ACC112 (cell line): ENCODE results near the gene ATXN10.

Source experiments
- H2AFZ ChIP-seq: fragments of 200-600 bp; sonication (generic); one replicate; pipeline ENCODE4 v1.6.0; 2017; ENCODE audit warnings: antibody characterized with exemption, low read length; ENCODE audit not compliant: unreplicated experiment
- H3K27ac ChIP-seq: fragments of 200-600 bp; sonication (generic); 2 replicates; pipeline ENCODE4 v1.5.1; 2014; ENCODE audit warnings: low read depth, mild to moderate bottlenecking, antibody characterized with exemption, low read length, moderate library complexity
- H3K27me3 ChIP-seq: fragments of 200-600 bp; sonication (generic); 2 replicates; pipeline ENCODE4 v1.6.1; 2014; ENCODE audit warnings: mild to moderate bottlenecking, antibody characterized with exemption, low read length, moderate library complexity, mixed read lengths; ENCODE audit not compliant: insufficient read depth
- H3K36me3 ChIP-seq: fragments of 200-600 bp; sonication (generic); 2 replicates; pipeline ENCODE4 v1.6.1; 2016; ENCODE audit warnings: mild to moderate bottlenecking, antibody characterized with exemption, low read length, moderate library complexity, mixed read lengths; ENCODE audit not compliant: insufficient read depth
- H3K4me1 ChIP-seq: fragments of 200-600 bp; sonication (generic); one replicate; pipeline ENCODE4 v1.6.1; 2016; ENCODE audit warnings: low read length, mixed read lengths; ENCODE audit not compliant: insufficient read depth, unreplicated experiment, control insufficient read depth
- H3K4me3 ChIP-seq: fragments of 200-600 bp; sonication (generic); 2 replicates; pipeline ENCODE4 v1.5.1; 2014; ENCODE audit warnings: mild to moderate bottlenecking, low read depth, low read length
- H3K79me2 ChIP-seq: fragments of 200-600 bp; sonication (generic); one replicate; pipeline ENCODE4 v1.6.0; 2016; ENCODE audit warnings: low read length; ENCODE audit not compliant: control insufficient read depth, unreplicated experiment, insufficient read depth

The ATXN10 gene

DNA sequence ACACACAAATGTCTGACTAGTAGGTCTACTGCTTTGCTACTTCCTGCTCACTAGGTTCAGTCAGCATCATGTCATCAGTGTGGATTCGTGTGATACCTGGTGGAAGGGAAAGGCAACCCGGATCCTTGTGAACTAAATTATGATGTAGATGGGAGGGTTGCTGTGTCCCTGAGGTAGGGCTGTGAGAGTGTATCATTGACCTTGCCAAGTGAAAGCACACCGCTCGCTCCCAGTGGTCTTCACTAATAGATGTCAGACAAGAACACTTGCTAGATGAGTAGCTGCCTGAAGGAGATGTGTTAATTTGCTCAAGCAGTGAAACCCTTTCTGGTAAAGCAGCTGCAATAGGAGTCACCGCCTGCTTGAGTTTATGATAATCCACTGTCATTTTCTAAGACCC, 185.9 kb downstream of the ATXN10 start:
- peaks cover 6% of the 10 kb centered on the region for H3K36me3 ChIP-seq
- no peaks in the 10 kb centered on the region for H3K79me2 ChIP-seq
- no peak overlapping the region for H3K27ac ChIP-seq
- no peaks in the 10 kb centered on the region for H3K4me1 ChIP-seq
- no peak overlapping the region for H2AFZ ChIP-seq
- no peak overlapping the region for H3K4me3 ChIP-seq
- no peaks in the 10 kb centered on the region for H3K27me3 ChIP-seq

DNA sequence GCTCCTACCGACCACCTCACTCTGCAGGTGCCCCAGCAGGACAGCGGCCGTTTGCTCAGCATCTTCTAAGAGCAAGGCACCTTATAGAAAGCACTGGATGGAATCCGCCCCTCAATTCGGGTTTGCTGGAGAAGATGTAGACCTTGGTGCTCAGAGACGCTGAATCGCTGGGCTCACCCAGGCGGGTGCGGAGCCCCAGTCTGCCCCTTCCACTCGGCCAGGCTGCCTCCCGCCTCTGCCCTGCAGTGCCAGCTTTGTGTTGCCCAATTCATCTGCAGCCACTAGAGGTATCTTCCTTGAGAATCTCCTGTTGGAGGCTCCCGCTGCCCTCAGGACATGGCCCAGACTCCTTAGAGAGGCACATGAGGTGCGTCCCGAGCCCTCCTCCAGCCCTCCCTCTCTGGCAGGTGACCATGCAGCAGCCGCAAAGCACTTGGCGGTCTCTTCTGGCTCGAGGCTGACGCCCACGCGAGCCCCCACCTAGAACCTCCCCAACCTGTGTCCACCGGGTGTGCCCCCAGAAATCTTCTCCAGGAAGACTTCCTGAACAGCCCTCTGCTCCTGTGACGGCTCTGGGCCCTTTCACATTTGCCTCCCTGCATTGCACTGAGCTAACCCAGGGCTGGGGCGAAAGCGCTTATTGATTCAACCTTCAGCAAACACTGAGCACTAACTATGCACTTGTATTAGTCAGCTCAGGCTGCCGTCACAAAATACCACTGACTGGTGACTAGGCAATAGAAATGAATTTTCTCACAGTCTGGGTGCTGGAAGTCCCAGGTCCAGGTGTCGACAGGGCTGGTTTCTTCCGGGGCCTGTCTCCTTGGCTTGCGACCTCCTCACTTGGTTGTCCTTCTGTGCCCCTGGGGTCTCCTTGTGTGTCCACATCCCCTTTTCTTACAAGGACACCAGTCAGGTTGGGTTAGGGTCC, 187.9 kb downstream of the ATXN10 start:
- Histone ChIP-seq H3K4me3 (no peak overlapping the region), H3K36me3 (no peaks in the 10 kb centered on the region), H3K27me3 (no peaks in the 10 kb centered on the region), H3K79me2 (no peaks in the 10 kb centered on the region), H3K27ac (no peak overlapping the region), H2AFZ (no peak overlapping the region), H3K4me1 (no peaks in the 10 kb centered on the region)

DNA sequence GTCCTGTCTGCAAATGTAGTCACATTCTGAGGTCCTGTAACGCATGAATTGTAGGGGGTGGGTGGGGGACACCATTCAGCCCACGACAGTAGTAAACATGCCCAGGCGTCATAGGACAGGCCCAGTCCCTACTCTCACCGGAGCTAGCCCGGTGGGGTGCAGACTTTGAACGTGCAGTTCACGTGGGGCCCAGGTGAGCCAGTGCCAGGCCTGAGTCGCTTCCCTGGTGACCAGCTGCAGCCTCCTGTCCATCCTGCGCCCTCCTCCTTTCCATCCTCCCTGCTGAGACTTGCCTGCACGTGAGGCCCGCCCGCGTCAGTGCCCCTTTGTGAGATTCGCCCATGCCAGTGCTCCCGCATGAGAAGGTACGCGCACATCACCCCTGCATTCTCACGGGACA, 188.6 kb downstream of the ATXN10 start:
- H2AFZ ChIP-seq: no peak overlapping the region
- H3K36me3 ChIP-seq: no peaks in the 10 kb centered on the region
- no peaks in the 10 kb centered on the region for H3K4me1 ChIP-seq
- no peak overlapping the region for H3K4me3 ChIP-seq
- no peak overlapping the region for H3K27ac ChIP-seq
- no peaks in the 10 kb centered on the region for H3K27me3 ChIP-seq
- no peaks in the 10 kb centered on the region for H3K79me2 ChIP-seq

DNA sequence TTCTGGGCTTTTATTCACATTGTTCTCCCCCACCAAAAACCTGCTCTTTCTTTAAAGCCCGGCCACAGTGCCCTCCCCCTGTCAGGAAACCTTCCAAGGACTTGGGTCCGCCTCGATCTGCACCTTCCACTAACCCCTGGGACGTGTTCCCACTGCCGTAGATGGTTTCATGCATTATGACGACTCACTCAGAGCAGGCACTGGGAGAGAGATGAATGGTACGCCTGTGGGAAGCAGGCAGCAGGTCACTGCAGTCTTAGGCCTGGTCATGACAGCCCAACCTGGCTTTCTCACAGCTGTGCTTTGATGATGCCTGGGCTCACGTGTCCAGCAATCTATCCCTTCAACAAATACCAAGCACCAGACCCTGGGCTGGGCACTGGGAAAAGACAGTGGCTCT, 189.6 kb downstream of the ATXN10 start:
- Histone ChIP-seq H2AFZ (no peak overlapping the region), H3K36me3 (no peaks in the 10 kb centered on the region), H3K27ac (no peak overlapping the region), H3K4me3 (no peak overlapping the region), H3K79me2 (no peaks in the 10 kb centered on the region), H3K4me1 (no peaks in the 10 kb centered on the region), H3K27me3 (peaks cover 3% of the 10 kb centered on the region; the same call in 1 of the 2 replicates)

DNA sequence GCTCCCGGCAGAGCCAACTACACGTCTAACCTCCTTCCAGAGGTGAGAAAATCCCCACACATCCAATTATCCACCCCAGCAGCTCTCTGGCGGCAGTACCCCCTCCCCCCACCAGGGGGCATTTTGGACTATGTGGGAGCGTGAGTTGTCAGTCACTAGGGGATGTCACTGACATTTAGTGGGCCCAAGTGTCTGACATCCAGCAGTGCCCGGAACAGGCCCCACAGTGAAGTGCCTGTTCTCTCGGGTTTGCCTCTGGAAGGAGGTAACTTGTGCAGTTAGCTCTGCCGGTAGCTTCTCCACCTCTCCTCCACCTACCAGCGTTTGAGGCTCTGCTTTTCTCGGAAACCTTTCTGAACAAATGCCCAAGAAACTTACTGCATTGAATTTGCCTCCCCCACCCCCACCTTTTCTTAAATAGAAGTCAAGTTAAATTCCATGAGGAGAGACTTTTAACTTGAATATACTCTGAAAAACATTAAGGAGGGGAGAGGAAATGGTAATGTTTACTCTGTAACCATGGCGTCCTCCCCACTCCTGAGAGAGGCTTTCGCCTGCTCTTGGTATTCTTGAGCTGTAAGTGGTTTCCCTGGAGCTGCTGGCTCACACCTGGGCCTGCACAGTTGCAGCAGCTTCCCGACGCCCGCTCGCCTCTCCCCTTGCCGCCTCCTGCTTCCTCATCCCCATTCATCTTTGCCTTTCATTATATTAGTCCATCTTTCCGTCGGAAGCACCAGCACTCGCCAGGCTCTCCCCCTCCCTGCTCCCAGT, 192.5 kb downstream of the ATXN10 start:
- H3K36me3 ChIP-seq: no peaks in the 10 kb centered on the region

DNA sequence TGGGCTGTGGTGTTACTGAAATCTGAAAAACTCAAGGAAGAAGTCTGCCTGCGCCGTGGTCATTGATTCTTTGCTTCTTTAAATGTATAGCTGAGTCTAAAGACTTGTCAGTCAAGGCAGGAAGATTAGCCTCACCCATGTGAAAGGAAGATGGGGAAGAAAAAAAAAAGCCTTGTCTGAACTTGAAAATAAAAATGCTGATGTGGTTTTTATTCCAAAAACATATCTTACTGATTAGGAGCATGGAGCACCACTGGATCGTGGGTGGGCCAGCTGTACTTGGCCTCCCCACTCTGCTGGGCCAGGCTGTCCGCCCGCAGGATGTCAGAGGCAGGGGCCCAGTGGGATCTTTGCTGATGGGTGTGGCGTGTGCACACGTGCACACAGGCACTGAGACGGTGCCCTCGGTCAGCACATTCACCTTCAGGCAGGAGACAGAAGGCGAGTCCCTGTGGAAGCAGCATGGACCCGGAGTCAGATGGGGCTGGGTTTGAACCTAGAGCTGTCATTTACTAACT, 193.4 kb downstream of the ATXN10 start:
- peaks cover 37% of the 10 kb centered on the region for H3K27me3 ChIP-seq
- H2AFZ ChIP-seq: no peak overlapping the region
- no peak overlapping the region for H3K27ac ChIP-seq
- no peak overlapping the region for H3K4me3 ChIP-seq
- H3K79me2 ChIP-seq: no peaks in the 10 kb centered on the region
- H3K4me1 ChIP-seq: no peaks in the 10 kb centered on the region
- no peaks in the 10 kb centered on the region for H3K36me3 ChIP-seq

More for the DNA sequence above, 192.5 kb downstream of the ATXN10 start:
- Histone ChIP-seq H3K27ac (no peak overlapping the region), H3K27me3 (peaks cover 31% of the 10 kb centered on the region), H3K4me3 (no peak overlapping the region), H3K79me2 (no peaks in the 10 kb centered on the region), H3K4me1 (no peaks in the 10 kb centered on the region), H2AFZ (no peak overlapping the region)

DNA sequence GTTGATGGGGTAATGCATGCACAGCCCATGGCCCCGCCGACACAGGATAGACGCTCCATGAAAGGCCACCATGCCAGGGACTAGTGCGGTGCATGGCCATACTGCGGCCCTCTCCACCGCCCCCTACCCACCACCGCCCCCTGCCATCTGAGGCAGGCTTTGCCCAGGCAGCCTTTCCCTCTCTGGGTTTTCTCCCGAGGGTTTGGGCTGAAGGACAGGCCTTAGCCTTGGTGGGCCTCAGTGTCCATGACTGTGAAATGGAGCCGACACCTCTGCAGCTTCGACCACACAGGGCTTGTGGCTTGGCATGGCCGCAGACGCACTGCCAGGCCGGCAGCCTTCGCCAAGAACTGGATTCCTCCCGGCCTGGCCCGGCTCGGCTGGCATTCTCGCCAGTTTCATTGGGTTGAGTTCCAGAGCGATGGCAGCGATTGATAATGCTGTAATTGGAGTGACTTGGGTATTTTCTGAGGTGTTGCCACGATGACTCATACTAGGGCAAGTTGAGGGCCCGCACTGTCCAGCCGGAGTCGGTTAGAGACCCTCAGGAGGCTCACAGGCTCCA, 194.0 kb downstream of the ATXN10 start:
- no peaks in the 10 kb centered on the region for H3K4me1 ChIP-seq
- H3K4me3 ChIP-seq: no peak overlapping the region
- H3K27me3 ChIP-seq: peaks cover 37% of the 10 kb centered on the region
- H3K36me3 ChIP-seq: no peaks in the 10 kb centered on the region
- no peak overlapping the region for H2AFZ ChIP-seq
- H3K79me2 ChIP-seq: no peaks in the 10 kb centered on the region
- no peak overlapping the region for H3K27ac ChIP-seq

DNA sequence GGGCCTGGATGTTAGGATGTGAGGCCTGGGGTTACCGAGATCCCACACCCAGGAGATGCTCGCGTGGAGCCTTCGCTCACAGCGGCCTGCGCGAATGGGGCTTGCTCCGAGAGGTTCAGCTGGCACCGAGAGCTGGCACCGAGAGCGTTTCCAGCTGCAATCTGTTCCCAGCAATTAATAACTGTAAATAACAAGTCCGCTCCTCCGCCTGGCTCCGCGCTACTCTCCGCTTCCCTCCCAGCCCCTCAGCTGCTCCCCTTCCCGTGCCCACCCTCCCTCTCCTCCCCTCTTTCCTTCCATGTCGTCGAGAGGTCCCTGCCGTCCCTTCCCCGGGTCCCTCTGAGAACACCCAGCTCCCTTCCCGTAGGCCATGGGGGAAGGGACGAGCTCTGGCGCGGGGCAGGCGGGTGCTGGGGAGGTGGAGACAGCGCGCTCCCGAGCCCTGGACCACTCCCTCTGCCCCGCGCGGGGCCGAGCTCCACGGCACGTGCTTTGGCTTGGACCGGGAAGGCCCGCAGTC, 194.6 kb downstream of the ATXN10 start:
- Histone ChIP-seq H2AFZ (no peak overlapping the region), H3K4me3 (no peak overlapping the region)

DNA sequence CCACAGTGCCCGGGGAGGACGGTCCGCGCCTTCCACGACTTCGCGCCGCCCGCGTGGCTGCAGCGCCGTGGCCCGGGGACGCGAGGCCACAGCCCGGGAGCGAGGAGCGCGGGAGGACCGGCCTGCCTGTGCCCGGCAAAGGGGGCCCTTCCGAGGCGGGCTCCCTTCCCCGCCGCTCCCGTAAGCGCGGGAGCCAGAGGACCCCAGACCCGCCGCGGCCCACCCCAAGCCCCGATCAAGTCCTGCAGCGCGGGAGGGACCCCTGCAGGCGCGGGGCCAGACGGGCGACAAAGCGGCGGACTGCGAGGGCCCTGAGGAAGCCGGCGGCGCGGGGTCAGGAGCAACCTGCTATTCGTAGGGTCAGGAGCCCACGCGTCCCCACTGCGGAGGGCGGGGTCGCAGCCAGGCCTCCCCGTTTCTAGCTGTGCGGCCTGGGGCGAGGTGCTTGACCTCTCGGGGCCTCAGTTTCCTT, 195.0 kb downstream of the ATXN10 start:
- H3K27me3 ChIP-seq: peaks cover 37% of the 10 kb centered on the region
- H3K4me1 ChIP-seq: no peaks in the 10 kb centered on the region
- peak overlapping the region; percentile 63 for H3K4me3 ChIP-seq
- H3K27ac ChIP-seq: no peak overlapping the region
- no peak overlapping the region for H2AFZ ChIP-seq
- H3K36me3 ChIP-seq: no peaks in the 10 kb centered on the region
- H3K79me2 ChIP-seq: no peaks in the 10 kb centered on the region

More for the DNA sequence above, 194.6 kb downstream of the ATXN10 start:
- Histone ChIP-seq H3K36me3 (no peaks in the 10 kb centered on the region), H3K79me2 (no peaks in the 10 kb centered on the region), H3K4me1 (no peaks in the 10 kb centered on the region), H3K27ac (no peak overlapping the region), H3K27me3 (peaks cover 37% of the 10 kb centered on the region)
